Activated naive CD8-positive, alpha-beta T cell treated with anti-CD3 and anti-CD28 coated beads, Interleukin-2, amount 10 ng/mL, durations not matched to agents 7 days and 5 days (primary cell): Measurements from ENCODE around the gene RNASE8. TPM values are rescaled to one million over a fixed set of nuclear protein-coding genes. Genes with fewer than 3 reads are reported as not detected.

Source experiments
- ATAC-seq: fragments of 150-1000 bp; cut with Tn5 transposase; one replicate; pipeline ENCODE4 v1.10.0; 2021; ENCODE audit warnings: low read depth, moderate library complexity
- POLR2A ChIA-PET: fragments of 350-600 bp; sonication (Branson Sonifier 250); formaldehyde crosslinking; loops from one replicate; lab custom pipeline; 2021; ENCODE audit warnings: antibody characterized with exemption; lab: Charles Lee
- DNase-seq: peaks from one replicate; pipeline ENCODE4 v3.0.0; 2021
- H3K27ac Mint-ChIP-seq: one replicate; pipeline ENCODE4 v1.8.0; 2022; ENCODE audit warnings: mild to moderate bottlenecking, mixed read lengths
- H3K27me3 Mint-ChIP-seq: one replicate; pipeline ENCODE4 v1.8.0; 2022; ENCODE audit warnings: mild to moderate bottlenecking, moderate library complexity, mixed read lengths
- H3K36me3 Mint-ChIP-seq: one replicate; pipeline ENCODE4 v1.8.0; 2021; ENCODE audit warnings: mild to moderate bottlenecking, mixed read lengths
- H3K4me1 Mint-ChIP-seq: one replicate; pipeline ENCODE4 v1.8.0; 2021; ENCODE audit warnings: mixed read lengths
- H3K4me3 Mint-ChIP-seq: one replicate; pipeline ENCODE4 v1.8.0; 2022; ENCODE audit warnings: mild to moderate bottlenecking, moderate library complexity, mixed read lengths
- H3K9me3 Mint-ChIP-seq: one replicate; pipeline ENCODE4 v1.8.0; 2021; ENCODE audit warnings: mixed read lengths
- microRNA-seq: library from miRNA; unstranded; fragments of <30 nt; microRNA quantifications from one replicate; pipeline ENCODE4 v1.2.0, GENCODE V29; 2022
- total RNA-seq, 2 experiments: library from RNA; stranded (reverse); gene quantifications; one replicate each; pipeline ENCODE4 v1.2.3, GENCODE V29; 2021

The RNASE8 gene
- total RNA-seq, 2 experiments from 2014 or later = not detected

DNA sequence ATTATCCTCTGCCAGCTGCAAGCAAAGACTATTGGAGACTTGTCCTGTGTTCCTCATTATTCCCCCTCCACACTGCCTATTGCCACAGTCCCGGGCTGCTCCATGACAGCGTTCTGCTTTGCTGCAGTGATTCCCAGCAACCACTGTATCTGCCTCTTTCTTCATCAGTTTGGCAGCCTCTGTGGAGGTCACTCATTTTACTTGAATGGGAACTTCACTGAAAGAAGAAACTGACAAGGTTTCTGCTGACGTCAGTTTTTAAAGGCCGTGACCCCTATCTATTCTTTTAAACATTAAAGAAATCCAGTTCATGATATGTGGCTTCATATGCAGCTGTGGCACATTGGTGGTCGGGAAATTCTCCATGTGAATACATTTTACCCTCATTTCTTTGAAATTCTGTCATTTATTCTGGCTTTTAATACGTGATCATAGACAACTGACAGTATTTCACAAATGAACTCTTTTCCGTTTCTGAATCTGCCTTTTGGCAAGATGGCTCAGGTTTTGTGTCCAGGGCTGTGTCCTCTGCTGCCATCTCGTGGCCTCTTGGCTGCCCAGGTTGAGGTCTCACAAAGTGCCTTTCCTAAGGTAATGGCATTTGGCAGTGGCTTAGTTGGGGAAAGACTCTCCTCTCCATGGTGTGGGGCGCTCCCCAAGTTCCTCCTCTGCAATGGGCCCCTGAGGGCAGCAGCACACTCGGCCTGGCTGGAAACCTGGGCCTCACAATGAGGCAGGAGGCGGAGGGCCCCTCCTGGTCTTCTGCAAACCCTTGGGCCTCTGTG, 49.1 kb downstream of the RNASE8 start:
- Mint-ChIP-seq H3K4me3 (no peak overlapping the region), H3K4me1 (peaks cover 23% of the 10 kb centered on the region), H3K36me3 (no peaks in the 10 kb centered on the region), H3K9me3 (no peaks in the 10 kb centered on the region), H3K27me3 (peaks cover 5% of the 10 kb centered on the region), H3K27ac (no peak overlapping the region)
- ATAC-seq = no peak
- POLR2A ChIA-PET = no interaction called here
- DNase-seq = peak; percentile 78

GRCh38 chr14:21107283-21107800, 49.7 kb downstream of the RNASE8 start:
- peaks cover 16% of the 10 kb centered on the region for H3K4me1 Mint-ChIP-seq
- no peak overlapping the region for H3K27ac Mint-ChIP-seq
- POLR2A ChIA-PET = no interaction called here
- H3K4me3 Mint-ChIP-seq = no peak overlapping the region
- peaks cover 5% of the 10 kb centered on the region for H3K27me3 Mint-ChIP-seq
- H3K36me3 Mint-ChIP-seq = no peaks in the 10 kb centered on the region
- H3K9me3 Mint-ChIP-seq = no peaks in the 10 kb centered on the region
- ATAC-seq (no peak), DNase-seq (no peak)

Small RNA genes within 50 kb of the gene (microRNA-seq; reads per million reads assigned to microRNA genes)
- gene MIR6717 = not detected

Other genes starting within 250 kb of the RNASE8 start
- not detected for gene RNASE3, start 166.4 kb upstream of the RNASE8 start, total RNA-seq
- gene RNASE2, start 102.3 kb upstream of the RNASE8 start, total RNA-seq = not detected
- 100 to 1,000 TPM in 1 of 2 experiments, 10 to 100 TPM in 1; 92.9 to 100 TPM for gene METTL17, start 67.8 kb upstream of the RNASE8 start, total RNA-seq
- gene SLC39A2, start 58.5 kb upstream of the RNASE8 start, total RNA-seq = under 1 TPM in 1 of 2 experiments, not detected in 1; 0.25 TPM
- 10 to 100 TPM; 15.9 to 17.1 TPM for gene NDRG2, start 32.8 kb upstream of the RNASE8 start, total RNA-seq
- not detected for gene TPPP2, start 27.6 kb upstream of the RNASE8 start, total RNA-seq
- gene RNASE13, start 23.0 kb upstream of the RNASE8 start, total RNA-seq = not detected
- not detected for gene RNASE7, start 15.5 kb upstream of the RNASE8 start, total RNA-seq
- gene ARHGEF40, start 12.5 kb downstream of the RNASE8 start, total RNA-seq = under 1 TPM; 0.20 to 0.28 TPM
- gene ZNF219, start 40.8 kb downstream of the RNASE8 start, total RNA-seq = 1 to 10 TPM; 4.3 to 6.0 TPM
- not detected for gene TMEM253, start 43.2 kb downstream of the RNASE8 start, total RNA-seq
- gene OR5AU1, start 98.2 kb downstream of the RNASE8 start, total RNA-seq = not detected
- gene HNRNPC, start 211.6 kb downstream of the RNASE8 start, total RNA-seq = 100 to 1,000 TPM; 658 to 677 TPM
- gene RPGRIP1, start 222.3 kb downstream of the RNASE8 start, total RNA-seq = not detected